ENCODE data around the gene RGPD6.
"Not testable (repeated sequence)": the region's sequence is repeated elsewhere in the genome, so short reads cannot be mapped to it uniquely, and the experiment has no call there.

DNA sequence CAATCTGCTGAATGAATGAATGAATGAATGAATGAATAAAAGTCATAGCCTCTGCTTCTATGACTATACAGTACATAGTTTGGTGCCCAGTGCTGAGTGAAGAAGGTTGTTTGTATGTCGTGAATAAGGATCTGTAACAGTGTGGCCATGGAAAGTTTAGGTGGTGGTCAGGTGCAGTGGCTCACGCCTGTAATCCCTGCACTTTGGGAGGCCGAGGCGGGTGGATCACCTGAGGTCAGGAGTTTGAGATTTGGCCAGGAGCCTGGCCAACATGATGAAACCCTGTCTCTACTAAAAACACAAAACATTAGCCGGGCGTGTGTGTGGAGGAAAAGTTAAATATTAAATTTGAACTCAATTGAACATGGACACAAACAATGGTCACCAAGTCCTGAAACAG, 100.1 kb downstream of the RGPD6 start:
- not testable (repeated sequence) for TF ChIP-seq EZH2phosphoT487 (IDR thresholded peaks at IDR 0.05; ENCODE audit: insufficient read depth, low read depth); EZH2 (IDR thresholded peaks at IDR 0.05; ENCODE audit: insufficient read depth, poor library complexity, severe bottlenecking)
